OCI-LY3 (cell line): Measurements from ENCODE around the gene DENND1C.
A peak's percentile ranks its signal among the peaks of the same experiment; 100 is the strongest.

ENCODE experiments used
- H2AFZ ChIP-seq: fragments of 200-600, 300-600 bp; shearing (Covaris generic); 2 replicates; pipeline ENCODE4 v1.6.0; 2014; ENCODE audit warnings: antibody characterized with exemption, low read depth, low read length
- H3K27ac ChIP-seq: fragments of 200-600, 300-600 bp; sonication (generic); 2 replicates; pipeline ENCODE4 v1.5.1; 2014; ENCODE audit warnings: mild to moderate bottlenecking, low read length, moderate library complexity, mixed read lengths
- H3K27me3 ChIP-seq: fragments of 200-600, 300-600 bp; sonication (generic); 2 replicates; pipeline ENCODE4 v1.6.1; 2014; ENCODE audit warnings: low read depth, low read length, mixed read lengths
- H3K36me3 ChIP-seq: fragments of 200-600, 300-600 bp; sonication (generic); replicated peaks from 2 replicates; pipeline ENCODE3; 2014; ENCODE audit warnings: low read depth, low read length, mixed read lengths
- H3K4me1 ChIP-seq: fragments of 300-600, 200-600 bp; sonication (generic); 2 replicates; pipeline ENCODE4 v1.6.1; 2014; ENCODE audit warnings: low read length, mixed read lengths
- H3K4me2 ChIP-seq: fragments of 200-600, 300-600 bp; sonication (generic); 2 replicates; pipeline ENCODE4 v1.6.1; 2014; ENCODE audit warnings: low read length, mixed read lengths
- H3K4me3 ChIP-seq: fragments of 300-600, 200-600 bp; sonication (generic); 2 replicates; pipeline ENCODE4 v1.5.1; 2014; ENCODE audit warnings: antibody characterized with exemption, mild to moderate bottlenecking, low read length, moderate library complexity
- H3K79me2 ChIP-seq: fragments of 300-600, 200-600 bp; shearing (Covaris generic); 2 replicates; pipeline ENCODE4 v1.6.1; 2014; ENCODE audit warnings: mild to moderate bottlenecking, low read length, mixed read lengths
- H3K9ac ChIP-seq: fragments of 300-600, 200-600 bp; shearing (Covaris generic); 2 replicates; pipeline ENCODE4 v1.6.0; 2014; ENCODE audit warnings: mild to moderate bottlenecking, low read length, moderate library complexity
- H3K9me3 ChIP-seq: fragments of 200-600, 300-600 bp; shearing (Covaris generic); 2 replicates; pipeline ENCODE4 v1.6.1; 2014; ENCODE audit warnings: low read length, mixed read lengths; ENCODE audit not compliant: insufficient read depth
- H4K20me1 ChIP-seq: fragments of 200-600, 300-600 bp; sonication (generic); 2 replicates; pipeline ENCODE4 v1.6.1; 2016; ENCODE audit warnings: low read length, mixed read lengths; ENCODE audit not compliant: insufficient read depth
- EZH2phosphoT487 ChIP-seq: fragments of 200-600 bp; shearing (Covaris generic); IDR thresholded peaks from 2 replicates; pipeline ENCODE4 v1.6.1; 2018; ENCODE audit warnings: antibody characterized with exemption, mixed run types, low read depth
- TF ChIP-seq, protein P1 (sequence below): fragments of 200-600, 300-600 bp; sonication (generic); IDR thresholded peaks from 2 replicates; pipeline ENCODE4 v1.5.1; 2014; ENCODE audit warnings: antibody characterized with exemption, low read length, low read depth

Gene DENND1C

DNA sequence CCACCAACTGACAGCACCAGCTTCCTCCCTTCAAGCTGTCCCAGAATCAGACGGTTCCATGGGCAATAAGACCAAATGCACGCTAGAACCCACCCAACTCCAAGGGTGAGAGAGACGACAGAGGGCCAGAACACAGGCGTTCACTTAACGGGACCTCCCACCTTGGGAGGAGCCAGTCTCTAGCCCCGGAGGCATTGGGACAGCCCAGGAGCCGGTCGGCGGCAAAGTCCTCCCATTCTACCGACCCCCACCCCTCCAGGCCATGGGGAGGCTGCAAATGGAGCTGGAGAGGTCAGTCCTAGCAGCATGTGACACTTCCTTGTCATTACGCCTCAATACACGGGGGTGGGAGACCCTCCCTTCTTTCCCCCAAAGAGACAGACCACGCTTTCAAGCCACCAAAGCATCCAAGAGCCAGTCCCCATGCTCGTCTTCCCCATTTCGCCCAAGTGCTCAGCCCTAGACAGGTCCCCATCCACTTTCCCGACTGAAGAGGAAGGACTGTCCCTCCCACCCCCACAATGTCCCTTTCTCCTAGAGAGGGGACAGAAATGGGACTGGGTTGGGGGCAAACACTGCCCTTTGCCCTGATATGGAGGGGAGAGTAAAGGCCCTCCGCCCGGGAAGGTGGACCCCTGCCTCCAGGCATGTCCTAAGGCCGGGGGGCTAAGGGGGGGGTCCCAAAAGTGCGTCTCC lies 57.9 kb downstream of the DENND1C start:
- H3K36me3 ChIP-seq: peaks cover 52% of the 10 kb centered on the region
- H3K79me2 ChIP-seq: peaks cover 65% of the 10 kb centered on the region
- H3K9me3 ChIP-seq: no peaks in the 10 kb centered on the region
- H3K4me2 ChIP-seq: peak overlapping the region; percentile 90
- TF ChIP-seq, protein P1, sequence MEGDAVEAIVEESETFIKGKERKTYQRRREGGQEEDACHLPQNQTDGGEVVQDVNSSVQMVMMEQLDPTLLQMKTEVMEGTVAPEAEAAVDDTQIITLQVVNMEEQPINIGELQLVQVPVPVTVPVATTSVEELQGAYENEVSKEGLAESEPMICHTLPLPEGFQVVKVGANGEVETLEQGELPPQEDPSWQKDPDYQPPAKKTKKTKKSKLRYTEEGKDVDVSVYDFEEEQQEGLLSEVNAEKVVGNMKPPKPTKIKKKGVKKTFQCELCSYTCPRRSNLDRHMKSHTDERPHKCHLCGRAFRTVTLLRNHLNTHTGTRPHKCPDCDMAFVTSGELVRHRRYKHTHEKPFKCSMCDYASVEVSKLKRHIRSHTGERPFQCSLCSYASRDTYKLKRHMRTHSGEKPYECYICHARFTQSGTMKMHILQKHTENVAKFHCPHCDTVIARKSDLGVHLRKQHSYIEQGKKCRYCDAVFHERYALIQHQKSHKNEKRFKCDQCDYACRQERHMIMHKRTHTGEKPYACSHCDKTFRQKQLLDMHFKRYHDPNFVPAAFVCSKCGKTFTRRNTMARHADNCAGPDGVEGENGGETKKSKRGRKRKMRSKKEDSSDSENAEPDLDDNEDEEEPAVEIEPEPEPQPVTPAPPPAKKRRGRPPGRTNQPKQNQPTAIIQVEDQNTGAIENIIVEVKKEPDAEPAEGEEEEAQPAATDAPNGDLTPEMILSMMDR: no peak
- TF ChIP-seq EZH2phosphoT487: no peak
- H4K20me1 ChIP-seq: peaks cover 55% of the 10 kb centered on the region
- H3K4me3 ChIP-seq: peak overlapping the region; percentile 88
- H3K27me3 ChIP-seq: no peaks in the 10 kb centered on the region
- H3K4me1 ChIP-seq: peaks cover 24% of the 10 kb centered on the region
- peak overlapping the region; percentile 90 for H3K9ac ChIP-seq
- H2AFZ ChIP-seq: no peak overlapping the region
- peak overlapping the region; percentile 62 for H3K27ac ChIP-seq

DNA sequence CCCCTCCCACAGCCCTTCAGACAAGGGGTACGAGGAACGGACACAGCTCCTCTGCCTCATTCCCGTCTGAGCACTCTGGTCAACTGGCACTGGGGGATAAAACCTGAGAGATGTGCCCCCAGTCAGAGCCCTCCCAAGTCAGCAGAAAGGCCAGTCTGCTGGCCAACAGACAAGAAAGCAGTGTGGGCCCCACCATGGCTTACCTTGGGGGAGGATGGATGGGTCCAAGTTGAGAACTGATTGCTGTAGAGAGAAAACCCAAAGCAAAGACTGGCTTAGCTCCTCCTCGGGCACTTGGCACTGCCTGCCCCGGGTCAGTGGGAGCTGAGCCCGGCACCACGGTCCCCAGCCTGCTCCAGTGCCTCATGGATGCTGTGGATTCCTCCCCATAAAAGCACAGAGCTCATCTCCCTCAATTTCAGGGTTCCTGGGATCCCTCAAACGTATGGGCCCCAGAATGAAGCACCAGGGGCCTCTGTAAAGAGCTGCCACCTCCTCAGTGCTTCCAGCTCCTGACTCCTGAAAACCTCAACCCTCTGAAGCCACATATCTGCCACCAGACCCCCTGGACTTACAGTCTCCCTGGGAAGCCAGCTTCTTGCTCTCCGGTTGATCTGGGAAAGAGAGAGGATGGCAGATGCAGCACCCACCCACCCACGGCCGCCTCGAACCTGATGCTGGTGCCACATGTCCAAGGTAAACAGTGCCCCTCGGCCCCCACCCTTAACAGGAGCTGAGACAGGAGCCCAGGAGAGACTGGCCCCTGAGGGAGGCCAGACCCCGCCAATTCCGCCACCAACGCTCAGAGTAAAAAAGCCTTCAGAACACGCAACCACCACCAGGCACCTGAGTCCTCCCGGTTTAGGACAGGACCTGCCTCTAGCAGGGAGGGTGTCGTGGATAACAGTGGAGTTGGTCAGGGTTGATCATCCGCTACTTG lies 60.2 kb downstream of the DENND1C start:
- peaks cover 81% of the 10 kb centered on the region for H3K79me2 ChIP-seq
- H2AFZ ChIP-seq: no peak overlapping the region
- no peak overlapping the region for H3K9ac ChIP-seq
- no peak overlapping the region for H3K4me2 ChIP-seq
- peaks cover 72% of the 10 kb centered on the region for H4K20me1 ChIP-seq
- TF ChIP-seq, protein P1: no peak
- TF ChIP-seq EZH2phosphoT487: no peak
- peaks cover 24% of the 10 kb centered on the region for H3K4me1 ChIP-seq
- H3K9me3 ChIP-seq: no peaks in the 10 kb centered on the region
- H3K36me3 ChIP-seq: peaks cover 70% of the 10 kb centered on the region
- no peaks in the 10 kb centered on the region for H3K27me3 ChIP-seq
- H3K4me3 ChIP-seq: no peak overlapping the region
- no peak overlapping the region for H3K27ac ChIP-seq

DNA sequence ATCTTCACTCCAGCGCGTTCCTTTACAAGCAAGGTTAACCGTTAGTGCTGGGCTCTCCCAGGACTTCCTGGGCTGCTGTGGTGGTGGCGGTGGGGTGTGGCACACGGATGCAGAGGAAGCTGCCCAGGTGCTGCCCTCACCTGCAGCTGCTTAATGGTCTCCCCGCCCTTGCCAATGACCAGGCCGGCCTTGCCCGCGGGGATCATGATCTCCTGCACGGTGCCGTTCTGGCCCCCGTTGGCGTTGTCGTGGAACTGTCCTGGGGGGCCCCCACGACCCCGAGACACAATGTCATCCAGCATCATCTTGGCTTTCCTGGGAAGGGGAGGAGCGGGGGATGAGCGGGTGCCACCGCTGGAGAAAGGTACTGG lies 63.0 kb downstream of the DENND1C start:
- H3K9me3 ChIP-seq: no peaks in the 10 kb centered on the region
- no peak overlapping the region for H2AFZ ChIP-seq
- H3K79me2 ChIP-seq: peaks cover 65% of the 10 kb centered on the region
- no peak for TF ChIP-seq EZH2phosphoT487
- TF ChIP-seq, protein P1: no peak
- H3K27me3 ChIP-seq: no peaks in the 10 kb centered on the region
- H3K9ac ChIP-seq: no peak overlapping the region
- peaks cover 14% of the 10 kb centered on the region for H3K4me1 ChIP-seq
- peaks cover 93% of the 10 kb centered on the region for H3K36me3 ChIP-seq
- no peak overlapping the region for H3K4me3 ChIP-seq
- H3K27ac ChIP-seq: no peak overlapping the region
- peaks cover 67% of the 10 kb centered on the region for H4K20me1 ChIP-seq
- no peak overlapping the region for H3K4me2 ChIP-seq
